A673 (cell line): ENCODE measurements around the gene TNFAIP8L1.

Experiments
- CTCF ChIP-seq: fragments of 300-800, 200-600 bp; sonication (generic); conservative IDR thresholded peaks from 2 replicates; pipeline ENCODE4 v1.5.1; 2017; ENCODE audit warnings: low read depth, mild to moderate bottlenecking, antibody characterized with exemption, low read length, moderate library complexity, mixed read lengths
- EZH2 ChIP-seq: fragments of 200-600 bp; sonication (generic); IDR thresholded peaks from 2 replicates; pipeline ENCODE4 v1.6.1; 2017; ENCODE audit warnings: borderline replicate concordance, low read depth, mild to moderate bottlenecking, mixed read lengths, antibody characterized with exemption, low read length; ENCODE audit not compliant: poor library complexity, severe bottlenecking

- TF ChIP-seq CTCF (no peak), EZH2 (no peak)
Observed at GRCh38 chr19:4638828-4639530, at the start of gene TNFAIP8L1.
